ENCODE measurements around the gene SGO2.

DNA sequence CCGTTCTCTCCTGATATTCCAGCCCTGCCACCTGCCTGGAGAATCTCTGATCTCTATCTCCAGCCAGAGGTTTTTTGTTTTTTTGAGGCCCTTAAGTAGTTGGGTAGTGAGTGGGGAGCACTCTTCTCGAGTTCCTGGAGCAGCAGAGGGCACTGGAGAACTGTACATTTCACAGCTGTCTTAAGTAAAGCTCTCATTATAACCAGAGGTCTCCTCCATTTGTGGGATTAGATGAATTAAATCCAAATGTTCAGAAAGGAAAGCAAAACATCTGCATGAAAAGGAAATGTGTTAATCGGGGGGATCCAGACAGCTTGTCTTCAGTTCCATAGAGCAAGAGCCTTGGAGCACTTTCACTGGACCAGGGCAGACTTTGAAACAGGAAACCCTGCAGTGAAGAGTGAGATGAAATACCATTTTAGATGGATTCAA, 92.6 kb downstream of the SGO2 start:
- TF ChIP-seq HNRNPH1 (optimal IDR thresholded peaks at IDR 0.05; ENCODE audit: low read depth, low read length) = no peak
- no peak for TF ChIP-seq ZBTB33 (CRISPR knock-in tag; IDR thresholded peaks at IDR 0.05)
- TF ChIP-seq CTCF (IDR thresholded peaks at IDR 0.05 in 2 of 3, conservative IDR thresholded peaks at IDR 0.05 in 1 of 3; ENCODE audit: insufficient read depth in 2 of 3, low read depth in 1 of 3, low read length in 3 of 3) = peak; percentile 25 to 45 (median 30); a peak in 3 of 6 replicates
- TF ChIP-seq ZNF57 (CRISPR knock-in tag; IDR thresholded peaks at IDR 0.05) = no peak
- TF ChIP-seq ZNF232 (CRISPR knock-in tag; IDR thresholded peaks at IDR 0.05) = no peak
- TF ChIP-seq, protein P1, sequence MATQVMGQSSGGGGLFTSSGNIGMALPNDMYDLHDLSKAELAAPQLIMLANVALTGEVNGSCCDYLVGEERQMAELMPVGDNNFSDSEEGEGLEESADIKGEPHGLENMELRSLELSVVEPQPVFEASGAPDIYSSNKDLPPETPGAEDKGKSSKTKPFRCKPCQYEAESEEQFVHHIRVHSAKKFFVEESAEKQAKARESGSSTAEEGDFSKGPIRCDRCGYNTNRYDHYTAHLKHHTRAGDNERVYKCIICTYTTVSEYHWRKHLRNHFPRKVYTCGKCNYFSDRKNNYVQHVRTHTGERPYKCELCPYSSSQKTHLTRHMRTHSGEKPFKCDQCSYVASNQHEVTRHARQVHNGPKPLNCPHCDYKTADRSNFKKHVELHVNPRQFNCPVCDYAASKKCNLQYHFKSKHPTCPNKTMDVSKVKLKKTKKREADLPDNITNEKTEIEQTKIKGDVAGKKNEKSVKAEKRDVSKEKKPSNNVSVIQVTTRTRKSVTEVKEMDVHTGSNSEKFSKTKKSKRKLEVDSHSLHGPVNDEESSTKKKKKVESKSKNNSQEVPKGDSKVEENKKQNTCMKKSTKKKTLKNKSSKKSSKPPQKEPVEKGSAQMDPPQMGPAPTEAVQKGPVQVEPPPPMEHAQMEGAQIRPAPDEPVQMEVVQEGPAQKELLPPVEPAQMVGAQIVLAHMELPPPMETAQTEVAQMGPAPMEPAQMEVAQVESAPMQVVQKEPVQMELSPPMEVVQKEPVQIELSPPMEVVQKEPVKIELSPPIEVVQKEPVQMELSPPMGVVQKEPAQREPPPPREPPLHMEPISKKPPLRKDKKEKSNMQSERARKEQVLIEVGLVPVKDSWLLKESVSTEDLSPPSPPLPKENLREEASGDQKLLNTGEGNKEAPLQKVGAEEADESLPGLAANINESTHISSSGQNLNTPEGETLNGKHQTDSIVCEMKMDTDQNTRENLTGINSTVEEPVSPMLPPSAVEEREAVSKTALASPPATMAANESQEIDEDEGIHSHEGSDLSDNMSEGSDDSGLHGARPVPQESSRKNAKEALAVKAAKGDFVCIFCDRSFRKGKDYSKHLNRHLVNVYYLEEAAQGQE (IDR thresholded peaks at IDR 0.05; ENCODE audit: borderline replicate concordance) = peak; percentile 11; the same call in 1 of the 2 replicates
- TF ChIP-seq, protein P1 (CRISPR knock-in tag; IDR thresholded peaks at IDR 0.05; ENCODE audit: low read depth) = no peak
- no peak for TF ChIP-seq PBX2 (CRISPR knock-in tag; IDR thresholded peaks at IDR 0.05; ENCODE audit: low read depth)
- TF ChIP-seq PBX2 (tag; conservative IDR thresholded peaks at IDR 0.05; ENCODE audit: low read depth) = no peak
- TF ChIP-seq EGR1 (conservative IDR thresholded peaks at IDR 0.05) = no peak
- TF ChIP-seq YY1 (IDR thresholded peaks at IDR 0.05; ENCODE audit: borderline replicate concordance in 1 of 3, control insufficient read depth in 1 of 3, extremely low read depth in 1 of 3, insufficient read depth in 3 of 3, insufficient read length in 1 of 3, insufficient replicate concordance in 2 of 3, low read depth in 1 of 3, low read length in 2 of 3) = no peak
- no peak for TF ChIP-seq SMARCE1 (IDR thresholded peaks at IDR 0.05)

Measured in K562 (cell line).